Prostate gland (tissue), 2 donors: ENCODE results near the gene CLBA1. TPM values are rescaled to one million over a fixed set of nuclear protein-coding genes. Genes with fewer than 3 reads are reported as not detected.

Experiments
- DNase-seq: peaks from one replicate; pipeline ENCODE4 v3.0.0-alpha.2; 2019; ENCODE audit warnings: low spot score
- H3K27ac ChIP-seq, 2 donors: fragments of 200-600 bp; sonication (generic); 2 replicates each; pipeline ENCODE4 v1.5.1; 2017 to 2019
- H3K27me3 ChIP-seq: fragments of 200-600 bp; sonication (generic); replicated peaks from 2 replicates; pipeline ENCODE4 v1.5.1; 2019; ENCODE audit not compliant: insufficient read depth
- H3K36me3 ChIP-seq, 2 donors: fragments of 200-600 bp; sonication (generic); 1 replicate in 1 of 2; 2 replicates in 1 of 2; pipeline versions ENCODE4 v1.5.1 to v1.8.1; 2017 to 2019
- H3K4me1 ChIP-seq: fragments of 200-600 bp; sonication (generic); replicated peaks from 2 replicates; pipeline ENCODE4 v1.5.1; 2019
- H3K4me3 ChIP-seq, 2 donors: fragments of 200-600 bp; sonication (generic); 2 replicates each; pipeline ENCODE4 v1.5.1; 2017 to 2019
- H3K9me3 ChIP-seq: fragments of 200-600 bp; sonication (generic); 2 replicates; pipeline ENCODE4 v1.5.1; 2017
- POLR2A ChIP-seq: fragments of 450-650 bp; IDR thresholded peaks from one replicate; pipeline ENCODE4 v1.6.1; 2016; ENCODE audit warnings: antibody characterized with exemption, mild to moderate bottlenecking
- POLR2AphosphoS5 ChIP-seq: sonication (generic); formaldehyde crosslinking; IDR thresholded peaks from one replicate; pipeline ENCODE4 v1.6.1; 2017; ENCODE audit warnings: antibody characterized with exemption
- WGBS: methylation state at CpG from one replicate; pipeline ENCODE4 v1.1.5; 2018; 5-methylcytosine and 5-hydroxymethylcytosine counted together
- intact Hi-C: fragments of 100-400 bp; cut with DNase I; formaldehyde crosslinking; loops from one replicate; pipeline ENCODE4 v1.14.2; 2022
- total RNA-seq, 2 donors: library from RNA; depleted of rRNA; stranded (reverse); fragments of >200 nt; gene quantifications; one replicate each; pipeline ENCODE4 v1.1.0, GENCODE V29; 2016
- TF ChIP-seq, protein P1 (sequence below), 4 experiments: fragments of 200-600 bp in 2 of 4; fragments of 450-650 bp in 2 of 4; sonication (generic) in 2 of 4; IDR thresholded peaks; 1 replicate in 3 of 4; 2 replicates in 1 of 4; pipeline ENCODE4 v1.5.1; 2016 to 2019; ENCODE audit warnings: antibody characterized with exemption in 4 of 4, mild to moderate bottlenecking in 2 of 4, moderate library complexity in 2 of 4

The CLBA1 gene
- total RNA-seq, 2 donors from 2014 or later = 15.2 to 19.3 TPM

DNA sequence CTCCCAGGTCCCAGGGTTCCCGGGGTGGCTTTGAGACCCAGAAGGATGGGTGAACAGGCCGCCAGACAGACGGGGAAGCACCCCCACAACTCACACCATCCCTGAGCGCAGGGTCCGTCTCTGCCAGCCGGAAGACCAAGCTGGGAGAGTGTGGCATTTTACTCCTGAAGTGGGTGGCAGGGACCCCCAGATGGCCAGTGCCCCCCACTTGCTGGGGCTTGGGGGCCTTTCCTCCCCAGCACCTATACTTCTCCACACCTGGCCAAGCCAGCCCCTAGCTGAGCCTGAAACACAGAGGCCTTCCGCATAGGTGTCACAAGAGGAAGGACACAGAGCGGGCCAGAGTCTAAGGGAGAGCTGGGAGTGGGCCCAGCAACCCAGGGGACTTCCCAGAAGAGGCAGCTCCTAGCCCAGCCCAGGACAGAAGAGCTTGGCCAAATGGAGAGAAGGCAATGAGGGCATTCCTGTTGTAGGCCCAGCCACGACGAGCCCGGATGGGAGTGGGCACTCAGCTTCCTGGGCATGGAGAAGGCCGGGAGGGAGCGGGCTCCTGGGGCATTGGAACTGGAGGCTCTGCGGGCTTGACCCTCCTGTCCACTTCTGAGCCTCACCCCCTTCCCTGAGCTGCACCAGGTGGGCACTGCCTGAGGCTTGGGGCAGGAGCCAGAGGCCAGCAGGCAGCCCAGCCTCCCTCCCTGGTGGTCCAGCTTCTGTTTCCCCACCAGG is 10.8 kb upstream of the CLBA1 start:
- Histone ChIP-seq H3K36me3 (no peaks in the 10 kb centered on the region), H3K27me3 (no peaks in the 10 kb centered on the region), H3K4me3 (no peak overlapping the region), H3K27ac (peak overlapping the region in 1 of 2 donors; percentile 83), H3K4me1 (peaks cover 39% of the 10 kb centered on the region), H3K9me3 (no peaks in the 10 kb centered on the region)
- intact Hi-C loops = no loop called here
- DNase-seq = no peak
- 95% methylated on average over 14 of the region's 14 CpGs for WGBS
- TF ChIP-seq, protein P1, sequence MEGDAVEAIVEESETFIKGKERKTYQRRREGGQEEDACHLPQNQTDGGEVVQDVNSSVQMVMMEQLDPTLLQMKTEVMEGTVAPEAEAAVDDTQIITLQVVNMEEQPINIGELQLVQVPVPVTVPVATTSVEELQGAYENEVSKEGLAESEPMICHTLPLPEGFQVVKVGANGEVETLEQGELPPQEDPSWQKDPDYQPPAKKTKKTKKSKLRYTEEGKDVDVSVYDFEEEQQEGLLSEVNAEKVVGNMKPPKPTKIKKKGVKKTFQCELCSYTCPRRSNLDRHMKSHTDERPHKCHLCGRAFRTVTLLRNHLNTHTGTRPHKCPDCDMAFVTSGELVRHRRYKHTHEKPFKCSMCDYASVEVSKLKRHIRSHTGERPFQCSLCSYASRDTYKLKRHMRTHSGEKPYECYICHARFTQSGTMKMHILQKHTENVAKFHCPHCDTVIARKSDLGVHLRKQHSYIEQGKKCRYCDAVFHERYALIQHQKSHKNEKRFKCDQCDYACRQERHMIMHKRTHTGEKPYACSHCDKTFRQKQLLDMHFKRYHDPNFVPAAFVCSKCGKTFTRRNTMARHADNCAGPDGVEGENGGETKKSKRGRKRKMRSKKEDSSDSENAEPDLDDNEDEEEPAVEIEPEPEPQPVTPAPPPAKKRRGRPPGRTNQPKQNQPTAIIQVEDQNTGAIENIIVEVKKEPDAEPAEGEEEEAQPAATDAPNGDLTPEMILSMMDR (IDR thresholded peaks at IDR 0.05) = no peak
- TF ChIP-seq POLR2A = no peak
- TF ChIP-seq POLR2AphosphoS5 = no peak

DNA sequence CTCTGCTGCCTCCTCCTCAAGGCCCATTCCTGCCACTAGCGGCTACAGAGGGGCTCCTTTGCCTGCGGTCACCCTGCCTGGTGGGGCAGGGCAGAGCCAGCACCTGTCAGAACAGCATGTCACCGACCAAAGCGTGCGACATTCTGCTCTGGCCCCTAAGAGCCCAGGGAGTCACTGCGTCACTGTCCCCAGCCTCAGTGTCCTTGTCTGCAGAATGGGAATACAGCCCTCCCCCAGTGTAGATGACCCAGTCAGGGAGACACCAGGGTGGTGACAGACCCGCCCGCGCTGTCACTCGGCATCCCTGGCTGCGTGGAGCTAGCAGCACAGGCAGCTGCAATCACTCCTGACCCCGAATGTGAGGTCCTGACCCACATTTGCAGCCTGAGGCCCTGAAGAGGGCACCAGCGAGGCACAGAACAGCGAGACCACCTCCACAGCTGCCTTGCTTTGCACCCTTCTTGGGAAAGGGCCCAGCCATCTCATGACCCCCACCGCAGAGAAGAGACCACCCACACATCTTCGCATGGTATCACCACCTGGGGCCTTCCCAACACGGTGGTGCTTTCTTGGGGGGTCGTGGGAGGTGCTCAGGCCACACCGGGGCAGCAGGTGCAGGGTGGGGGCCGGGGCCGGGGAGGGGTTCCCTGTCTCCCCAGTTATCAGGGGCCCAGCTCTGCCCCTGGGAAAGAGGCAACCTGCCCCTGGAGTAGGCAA is 9.9 kb upstream of the CLBA1 start:
- Histone ChIP-seq H3K4me1 (peaks cover 39% of the 10 kb centered on the region), H3K9me3 (no peaks in the 10 kb centered on the region), H3K4me3 (no peak overlapping the region), H3K27me3 (no peaks in the 10 kb centered on the region), H3K36me3 (no peaks in the 10 kb centered on the region), H3K27ac (no peak overlapping the region)
- 72% methylated on average over 21 of the region's 21 CpGs for WGBS
- DNase-seq = no peak
- intact Hi-C loops = loop anchor here (1.0 kb wide), 1 partner anchor 70 kb away; no protein-coding TSS in a partner anchor
- TF ChIP-seq POLR2A (no peak), POLR2AphosphoS5 (no peak)
- TF ChIP-seq, protein P1 (IDR thresholded peaks at IDR 0.05) = no peak

DNA sequence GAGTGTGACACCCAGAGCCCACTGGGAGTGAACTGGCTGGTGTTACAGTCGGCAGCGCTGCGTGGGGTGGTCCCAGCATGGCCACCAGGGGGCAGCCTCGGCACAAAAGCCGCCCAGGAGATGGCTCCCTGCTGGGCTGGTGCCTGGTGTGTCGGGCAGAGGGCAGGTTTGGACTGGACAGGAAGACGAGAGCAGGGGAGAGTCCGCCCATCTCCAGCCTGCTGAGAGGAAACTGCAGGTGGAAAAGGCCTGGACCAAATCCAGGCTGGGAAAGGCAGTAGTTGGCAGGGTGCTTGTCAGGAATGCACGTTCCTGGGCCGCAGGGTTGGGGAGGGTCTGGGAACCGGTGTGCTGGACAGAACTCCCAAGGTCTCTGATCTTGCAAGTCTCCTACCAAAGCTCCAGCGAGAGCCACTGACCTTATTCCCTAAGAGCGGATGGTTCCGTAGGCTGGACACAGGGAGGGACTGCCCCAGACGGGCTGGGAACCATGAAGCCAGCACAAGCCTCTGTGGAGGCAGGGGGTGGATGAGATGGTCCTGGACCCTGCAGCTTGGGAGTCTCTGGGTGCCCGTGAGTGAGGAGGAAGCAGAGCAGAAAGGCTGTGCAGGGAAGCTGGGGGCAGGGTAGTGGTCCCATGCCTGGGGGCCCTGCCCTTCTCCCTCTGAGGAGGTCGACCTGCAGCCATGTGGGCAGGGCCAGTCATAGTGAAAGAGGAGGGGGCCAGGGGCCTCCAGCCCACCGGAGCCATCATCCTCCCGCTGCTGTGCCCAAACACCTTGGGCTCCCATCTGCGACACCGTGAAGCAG is 9.2 kb upstream of the CLBA1 start:
- Histone ChIP-seq H3K27ac (no peak overlapping the region), H3K4me3 (no peak overlapping the region), H3K36me3 (no peaks in the 10 kb centered on the region), H3K9me3 (no peaks in the 10 kb centered on the region), H3K4me1 (peaks cover 39% of the 10 kb centered on the region), H3K27me3 (no peaks in the 10 kb centered on the region)
- peak; percentile 80 for DNase-seq
- 40% methylated on average over 21 of the region's 21 CpGs for WGBS
- intact Hi-C loops = loop anchor here (1.0 kb wide), 1 partner anchor 69 kb away; no protein-coding TSS in a partner anchor
- TF ChIP-seq, protein P1 (IDR thresholded peaks at IDR 0.05) = peak; percentile 94 to 98 (median 98)
- peak; percentile 17 for TF ChIP-seq POLR2A
- TF ChIP-seq POLR2AphosphoS5 = peak; percentile 50

DNA sequence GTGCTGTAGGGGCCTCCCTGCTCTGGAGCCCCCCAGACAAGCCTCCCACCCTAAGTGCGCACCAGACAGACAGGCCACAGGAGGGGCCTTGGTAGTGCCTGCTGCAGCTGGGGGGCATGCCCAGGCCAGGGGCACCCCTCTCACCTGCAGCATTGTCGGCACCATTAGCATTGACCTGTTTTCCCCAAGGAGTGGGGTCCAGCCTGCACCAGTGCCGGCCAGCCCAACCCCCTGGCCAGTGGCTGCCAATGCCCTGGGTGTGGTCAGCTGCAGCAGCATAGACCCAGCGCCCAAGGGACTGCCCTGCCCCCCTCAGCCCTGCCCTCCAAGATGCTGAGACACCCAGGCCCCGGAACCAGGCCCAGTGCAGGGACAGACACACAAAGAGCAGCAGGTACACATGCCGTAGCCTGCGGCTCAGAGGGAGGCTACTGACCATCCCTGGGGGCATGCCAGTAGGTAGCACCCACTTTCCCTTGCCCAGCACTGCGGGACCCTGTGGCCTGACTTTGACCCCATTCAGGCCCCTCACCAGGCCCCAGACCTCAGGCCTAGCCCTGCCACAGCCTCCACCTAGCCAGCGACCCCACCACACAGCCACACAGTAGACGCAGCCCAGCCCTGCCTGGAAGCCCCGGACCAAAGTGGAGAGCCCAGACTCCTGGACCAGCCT is 8.4 kb upstream of the CLBA1 start:
- no peaks in the 10 kb centered on the region for H3K27me3 ChIP-seq
- H3K36me3 ChIP-seq = no peaks in the 10 kb centered on the region
- no peaks in the 10 kb centered on the region for H3K9me3 ChIP-seq
- peaks cover 34% of the 10 kb centered on the region for H3K4me1 ChIP-seq
- DNase-seq = no peak
- no peak overlapping the region for H3K27ac ChIP-seq
- H3K4me3 ChIP-seq = peak overlapping the region in 1 of 2 donors; percentile 45
- TF ChIP-seq POLR2A (no peak), POLR2AphosphoS5 (no peak)
- TF ChIP-seq, protein P1 (IDR thresholded peaks at IDR 0.05) = no peak
- intact Hi-C loops = no loop called here
- WGBS = 48% methylated on average over 11 of the region's 11 CpGs
